HG02885 (cell line): Measurements from ENCODE around the gene BBS4.
"Not testable (repeated sequence)": the region's sequence is repeated elsewhere in the genome, so short reads cannot be mapped to it uniquely, and the experiment has no call there.

Source experiments
- ATAC-seq: cut with Tn5 transposase; IDR thresholded peaks from one replicate; pipeline ENCODE4 v1.9.1; 2021; ENCODE audit warnings: mild to moderate bottlenecking; ENCODE audit not compliant: unreplicated experiment, poor library complexity

The BBS4 gene

GRCh38 chr15:72690938-72691337 is 4.9 kb downstream of the BBS4 start:
- ATAC-seq: no peak

GRCh38 chr15:72698938-72699337 is 12.9 kb downstream of the BBS4 start:
- ATAC-seq: no peak

- no peak for ATAC-seq
These were observed 14.1 kb downstream of the BBS4 start for GRCh38 chr15:72700076-72700475.

DNA sequence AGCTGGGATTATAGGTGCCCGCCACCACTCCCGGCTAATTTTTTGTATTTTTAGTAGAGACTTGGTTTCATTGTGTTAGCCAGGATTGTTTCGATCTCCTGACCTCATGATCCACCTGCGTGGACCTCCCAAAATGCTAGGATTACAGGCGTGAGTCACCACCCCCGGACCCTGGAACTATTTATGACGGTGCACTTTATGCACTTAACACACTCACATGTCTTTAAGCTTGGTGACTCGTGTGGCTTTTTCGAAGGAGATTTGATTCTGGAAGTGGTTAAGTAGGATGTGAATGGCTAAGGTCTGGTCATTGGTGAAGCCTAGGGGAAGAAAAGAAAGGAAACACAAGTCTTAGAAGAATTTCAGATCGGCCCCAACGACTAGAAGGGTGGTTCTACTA is 20.3 kb downstream of the BBS4 start:
- ATAC-seq: no peak

GRCh38 chr15:72708551-72709303 is 22.7 kb downstream of the BBS4 start:
- ATAC-seq: not testable (repeated sequence)

GRCh38 chr15:72722071-72722696 is 36.2 kb downstream of the BBS4 start:
- ATAC-seq: no peak

DNA sequence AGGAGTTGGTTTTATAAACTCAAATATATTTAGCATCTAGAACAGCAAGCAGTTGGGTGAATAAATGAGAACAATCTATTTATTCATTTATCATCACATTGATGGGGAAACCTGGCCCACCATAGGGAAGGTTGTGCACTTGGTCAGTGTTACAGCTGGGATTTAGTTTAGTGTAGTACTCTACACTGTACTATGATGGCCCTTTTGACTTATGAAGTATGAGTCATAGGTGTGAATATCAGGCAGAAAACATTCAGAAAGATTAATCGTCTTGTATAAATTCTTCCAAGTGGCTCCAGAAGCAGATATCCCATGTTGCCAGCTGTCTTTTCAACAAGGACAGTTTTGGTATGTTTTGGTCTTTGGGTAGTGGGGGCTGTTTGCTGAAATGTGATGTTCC is 38.0 kb downstream of the BBS4 start:
- no peak for ATAC-seq

- ATAC-seq: no peak
These were observed 39.4 kb downstream of the BBS4 start for GRCh38 chr15:72725446-72725845.

- not testable (repeated sequence) for ATAC-seq
These were observed 39.8 kb downstream of the BBS4 start for GRCh38 chr15:72725851-72726250.

DNA sequence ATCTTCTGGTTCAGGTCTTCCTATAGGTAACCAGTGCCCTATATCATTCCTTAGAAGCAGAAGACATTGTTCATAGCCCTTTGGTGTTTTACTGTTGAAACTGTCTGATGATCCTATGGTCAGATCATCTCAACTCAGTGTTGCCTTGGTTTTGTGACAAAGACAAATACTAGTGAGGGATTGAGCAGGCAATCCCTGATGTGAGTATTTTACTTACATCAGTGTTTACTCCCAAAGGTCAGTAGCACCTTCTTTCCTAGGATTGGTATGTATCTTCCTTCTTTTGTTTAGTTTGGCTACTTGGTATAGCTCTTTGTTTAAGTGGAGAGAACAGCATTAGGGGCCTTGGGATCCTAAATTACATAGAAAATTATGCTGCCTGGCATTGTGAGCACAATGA is 41.1 kb downstream of the BBS4 start:
- ATAC-seq: no peak

- not testable (repeated sequence) for ATAC-seq
These were observed 42.2 kb downstream of the BBS4 start for GRCh38 chr15:72728249-72728648.

- no peak for ATAC-seq
These were observed 42.8 kb downstream of the BBS4 start for GRCh38 chr15:72728821-72729220.

GRCh38 chr15:72732086-72732485 is 46.1 kb downstream of the BBS4 start:
- ATAC-seq: no peak

GRCh38 chr15:72732516-72732915 is 46.5 kb downstream of the BBS4 start:
- ATAC-seq: no peak

- ATAC-seq: no peak
These were observed 48.1 kb downstream of the BBS4 start for GRCh38 chr15:72733941-72734738.

DNA sequence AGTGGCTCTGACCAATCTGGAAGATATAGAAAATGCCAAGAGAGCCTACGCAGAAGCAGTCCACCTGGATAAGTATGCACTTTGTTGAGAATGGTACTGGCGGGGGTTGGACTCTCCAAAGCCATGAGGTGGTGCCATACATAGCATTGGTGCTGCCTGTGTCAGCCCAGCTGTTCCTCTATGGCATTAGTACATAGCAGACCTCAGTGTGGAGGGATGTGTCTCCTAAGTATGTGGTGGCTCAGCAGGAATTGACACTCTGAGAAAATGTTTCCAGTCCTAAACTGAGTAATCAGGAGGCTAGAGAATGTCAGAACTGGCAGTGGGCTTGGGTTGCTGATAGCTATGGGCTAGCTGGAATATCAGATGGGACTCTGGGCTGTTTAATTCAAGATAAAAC is 49.1 kb downstream of the BBS4 start:
- no peak for ATAC-seq

- ATAC-seq: no peak
These were observed 51.1 kb downstream of the BBS4 start for GRCh38 chr15:72737061-72737460.

- no peak for ATAC-seq
These were observed 51.7 kb downstream of the BBS4 start for GRCh38 chr15:72737723-72738122.

- ATAC-seq: peak; percentile 67
These were observed 54.2 kb downstream of the BBS4 start for GRCh38 chr15:72740219-72740618.

DNA sequence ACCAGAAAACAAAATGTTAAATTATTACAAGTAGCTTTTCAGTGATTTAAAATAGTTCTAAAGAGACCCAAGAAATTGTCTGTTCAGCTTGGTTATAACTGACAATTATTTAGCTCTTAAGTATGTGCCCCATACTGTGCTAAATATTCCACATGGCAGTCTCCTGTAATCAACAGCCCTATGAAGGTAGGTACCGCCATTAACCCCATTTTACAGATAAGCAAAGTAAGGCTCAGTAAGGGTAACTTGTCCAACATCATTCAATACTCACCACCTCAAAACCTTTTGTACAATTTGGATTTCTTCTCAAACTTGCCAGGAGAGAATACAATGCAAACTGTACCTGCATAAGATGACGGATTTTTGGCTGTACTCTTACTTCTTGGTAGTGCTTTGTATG is 63.7 kb downstream of the BBS4 start:
- no peak for ATAC-seq

- no peak for ATAC-seq
These were observed 65.9 kb downstream of the BBS4 start for GRCh38 chr15:72751751-72752455.
